HepG2 (cell line): ENCODE results near the gene TLR9. TPM values are rescaled to one million over a fixed set of nuclear protein-coding genes. Genes with fewer than 3 reads are reported as not detected.
A peak's percentile ranks its signal among the peaks of the same experiment; 100 is the strongest.

Experiments used
- ATAD3A ChIP-seq: sonication (generic); formaldehyde crosslinking; IDR thresholded peaks from 2 replicates; pipeline ENCODE4 v1.4.0; 2020; ENCODE audit warnings: missing genetic modification reagents
- BATF2 ChIP-seq: sonication (generic); formaldehyde crosslinking; IDR thresholded peaks from 2 replicates; pipeline ENCODE4 v1.8.0; 2022; ENCODE audit warnings: mild to moderate bottlenecking, missing genetic modification reagents, moderate library complexity
- BRD4 ChIP-seq: sonication (generic); formaldehyde crosslinking; IDR thresholded peaks from 2 replicates; pipeline ENCODE4 v1.4.0; 2020; ENCODE audit warnings: missing genetic modification reagents
- GTF3A ChIP-seq: sonication (generic); formaldehyde crosslinking; conservative IDR thresholded peaks from 2 replicates; pipeline ENCODE4 v1.4.0; 2020; ENCODE audit warnings: mild to moderate bottlenecking, missing genetic modification reagents
- HDAC6 ChIP-seq: fragments of 200-600 bp; sonication (generic); IDR thresholded peaks from 2 replicates; pipeline ENCODE4 v1.7.0; 2017; ENCODE audit warnings: mild to moderate bottlenecking, antibody characterized with exemption, low read length, low read depth
- IRX3 ChIP-seq: sonication (generic); formaldehyde crosslinking; IDR thresholded peaks from 2 replicates; pipeline ENCODE4 v1.8.1; 2023; ENCODE audit warnings: mild to moderate bottlenecking, low read depth, missing genetic modification reagents, borderline replicate concordance
- KMT2B ChIP-seq: IDR thresholded peaks from 2 replicates; pipeline ENCODE4 v1.6.1; 2016; ENCODE audit warnings: missing genetic modification reagents, missing compliant biosample characterization
- MAF1 ChIP-seq: sonication (generic); formaldehyde crosslinking; IDR thresholded peaks from 2 replicates; pipeline ENCODE4 v1.5.0; 2020; ENCODE audit warnings: missing genetic modification reagents, borderline replicate concordance
- MAFF ChIP-seq: IDR thresholded peaks from 2 replicates; pipeline ENCODE4 v1.6.1; 2011; ENCODE audit warnings: low read depth, low read length, improper control_type of control experiment
- MAFG ChIP-seq: sonication (generic); formaldehyde crosslinking; IDR thresholded peaks from 2 replicates; pipeline ENCODE4 v1.5.1; 2020; ENCODE audit warnings: mild to moderate bottlenecking, missing genetic modification reagents
- MXD1 ChIP-seq: sonication (generic); formaldehyde crosslinking; IDR thresholded peaks from 2 replicates; pipeline ENCODE4 v1.4.0; 2020; ENCODE audit warnings: mild to moderate bottlenecking, missing genetic modification reagents
- NONO ChIP-seq, 2 experiments: fragments of 450-650 bp in 1 of 2; sonication (generic) in 1 of 2; formaldehyde crosslinking in 1 of 2; IDR thresholded peaks in 1 of 2; conservative IDR thresholded peaks in 1 of 2; 2 replicates each; pipeline versions ENCODE4 v1.6.1 to v1.8.0; 2017 to 2022; ENCODE audit warnings: mild to moderate bottlenecking in 1 of 2, missing genetic modification reagents in 1 of 2, moderate library complexity in 1 of 2
- PTBP1 ChIP-seq: fragments of 200-400 bp; formaldehyde crosslinking; IDR thresholded peaks from 2 replicates; pipeline ENCODE4 v1.6.1; 2018; ENCODE audit warnings: low read length, low read depth; ENCODE audit not compliant: poor library complexity, severe bottlenecking
- RCOR2 ChIP-seq: IDR thresholded peaks from 2 replicates; pipeline ENCODE4 v1.6.1; 2016; ENCODE audit warnings: missing biosample characterization, missing genetic modification reagents
- SIX4 ChIP-seq: sonication (generic); formaldehyde crosslinking; IDR thresholded peaks from 2 replicates; pipeline ENCODE4 v1.4.0; 2020; ENCODE audit warnings: missing genetic modification reagents
- SMARCE1 ChIP-seq: fragments of 450-650 bp; IDR thresholded peaks from 2 replicates; pipeline ENCODE4 v1.6.1; 2017; ENCODE audit warnings: borderline replicate concordance
- STAG1 ChIP-seq: sonication (generic); formaldehyde crosslinking; IDR thresholded peaks from 2 replicates; pipeline ENCODE4 v1.4.0; 2020; ENCODE audit warnings: missing genetic modification reagents
- SYNCRIP ChIP-seq: fragments of 200-400 bp; formaldehyde crosslinking; IDR thresholded peaks from 2 replicates; pipeline ENCODE4 v1.6.1; 2018; ENCODE audit warnings: mild to moderate bottlenecking, low read depth, low read length; ENCODE audit not compliant: insufficient read depth
- XRCC5 ChIP-seq: fragments of 200-400 bp; formaldehyde crosslinking; optimal IDR thresholded peaks from 2 replicates; pipeline ENCODE3; 2017; ENCODE audit warnings: mild to moderate bottlenecking, low read length
- ZBTB42 ChIP-seq: sonication (generic); formaldehyde crosslinking; IDR thresholded peaks from 2 replicates; pipeline ENCODE4 v1.5.0; 2020; ENCODE audit warnings: mild to moderate bottlenecking, missing genetic modification reagents
- ZNF180 ChIP-seq: sonication (generic); formaldehyde crosslinking; IDR thresholded peaks from 2 replicates; pipeline ENCODE4 v1.4.0; 2020; ENCODE audit warnings: low read depth, missing genetic modification reagents, borderline replicate concordance
- ZNF367 ChIP-seq: sonication (generic); formaldehyde crosslinking; IDR thresholded peaks from 2 replicates; pipeline ENCODE4 v1.4.0; 2020; ENCODE audit warnings: missing genetic modification reagents, borderline replicate concordance
- ZNF414 ChIP-seq: sonication (generic); formaldehyde crosslinking; IDR thresholded peaks from 2 replicates; pipeline ENCODE4 v1.5.0; 2020; ENCODE audit warnings: missing genetic modification reagents
- ZNF556 ChIP-seq: sonication (generic); formaldehyde crosslinking; IDR thresholded peaks from 2 replicates; pipeline ENCODE4 v1.4.0; 2020; ENCODE audit warnings: mild to moderate bottlenecking, missing genetic modification reagents, borderline replicate concordance
- ZNF576 ChIP-seq: sonication (generic); formaldehyde crosslinking; IDR thresholded peaks from 2 replicates; pipeline ENCODE4 v1.4.0; 2020; ENCODE audit warnings: mild to moderate bottlenecking, missing genetic modification reagents
- ZNF770 ChIP-seq: sonication (generic); formaldehyde crosslinking; IDR thresholded peaks from 2 replicates; pipeline ENCODE4 v1.5.0; 2020; ENCODE audit warnings: mild to moderate bottlenecking, missing genetic modification reagents
- ZNF781 ChIP-seq: sonication (generic); formaldehyde crosslinking; IDR thresholded peaks from 2 replicates; pipeline ENCODE4 v1.5.1; 2020; ENCODE audit warnings: borderline replicate concordance, mild to moderate bottlenecking, missing genetic modification reagents; ENCODE audit errors: not compliant biosample characterization
- ZSCAN30 ChIP-seq: sonication (generic); formaldehyde crosslinking; IDR thresholded peaks from 2 replicates; pipeline ENCODE4 v1.5.0; 2020; ENCODE audit warnings: mild to moderate bottlenecking, missing genetic modification reagents
- polyA plus RNA-seq, 8 experiments: library from polyadenylated mRNA; depleted of rRNA in 3 of 8; stranded (reverse) in 7 of 8; unstranded in 1 of 8; fragments of >200 nt; fragmentation: Illumina TruSeq in 4 of 8; extraction: Trizol in 4 of 8; gene quantifications; 2 replicates each; pipeline versions ENCODE4 v1.2.1 to v1.2.3, GENCODE V29; 2011 to 2016; ENCODE audit warnings: low read depth in 4 of 8, missing spikeins in 1 of 8, mixed read lengths in 1 of 8; ENCODE audit not compliant: insufficient read depth in 1 of 8
- total RNA-seq, 5 experiments: library from RNA; depleted of rRNA; stranded (reverse); fragments of >200 nt; fragmentation: Illumina TruSeq; extraction: Trizol; gene quantifications; 2 replicates each; pipeline ENCODE4 v1.2.3, GENCODE V29; 2016; ENCODE audit warnings: low read depth in 1 of 5

Gene TLR9
- total and polyA plus RNA-seq, 2 of the 13 experiments (the other 11 are each of a cell fraction or from before 2014, with no cell fraction given) = not detected

- TF ChIP-seq STAG1 (CRISPR knock-in tag) (no peak), ZNF367 (no peak), BATF2 (CRISPR knock-in tag) (no peak), ZNF414 (CRISPR knock-in tag) (no peak), BRD4 (0 out of 2 replicates have a peak, but pooled peaks have one; percentile 14), MAFF (no peak), SIX4 (no peak), MAFG (no peak), PTBP1 (no peak), MAF1 (no peak), ZSCAN30 (CRISPR knock-in tag) (no peak), ZBTB42 (CRISPR knock-in tag) (0 out of 2 replicates have a peak, but pooled peaks have one; percentile 28), MXD1 (CRISPR knock-in tag) (peak; percentile 47), SMARCE1 (no peak), ATAD3A (CRISPR knock-in tag) (no peak), HDAC6 (no peak), XRCC5 (peak; percentile 73), ZNF180 (CRISPR knock-in tag) (no peak), ZNF781 (peak; percentile 45), IRX3 (CRISPR knock-in tag) (0 out of 2 replicates have a peak, but pooled peaks have one; percentile 64), KMT2B (CRISPR knock-in tag) (no peak), ZNF770 (no peak), SYNCRIP (no peak), NONO (IDR thresholded peaks at IDR 0.05) (no peak), NONO (CRISPR knock-in tag; conservative IDR thresholded peaks at IDR 0.05) (peak; percentile 79), ZNF556 (CRISPR knock-in tag) (peak; percentile 19; the same call in 1 of the 2 replicates), RCOR2 (CRISPR knock-in tag) (peak; percentile 61; the same call in 1 of the 2 replicates), GTF3A (CRISPR knock-in tag) (no peak), ZNF576 (no peak)
Measured at GRCh38 chr3:52238193-52238760, 12.8 kb upstream of the TLR9 start (continued).
